ENCODE measurements around the gene PNLIPRP1. TPM values are rescaled to one million over a fixed set of nuclear protein-coding genes. Genes with fewer than 3 reads are reported as not detected.

The PNLIPRP1 gene
- total and polyA plus RNA-seq, 11 donors: 0.08 to 1.5 (median 0.53) TPM; not detected in 6

DNA sequence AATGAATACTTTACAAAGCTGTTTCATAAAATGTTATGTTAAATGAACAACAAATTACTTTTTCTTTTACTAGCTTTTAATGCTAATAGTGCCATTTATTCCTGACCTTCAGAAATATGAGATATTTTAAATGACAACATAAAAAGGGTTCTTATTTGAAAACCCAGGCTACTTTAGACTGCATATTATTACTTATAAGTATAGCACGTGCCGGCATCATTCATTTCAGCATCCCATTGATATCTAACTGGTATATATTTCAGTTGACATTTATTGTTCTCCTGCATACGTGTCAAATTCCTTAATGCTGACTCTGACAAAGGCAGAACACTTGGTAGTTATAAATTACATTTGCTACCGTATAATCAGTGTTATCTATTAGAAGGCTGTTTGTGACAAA is 65.3 kb downstream of the PNLIPRP1 start:
- Histone ChIP-seq H3K4me1 (no peaks in the 10 kb centered on the region), H3K4me3 (no peak overlapping the region), H3K9me3 (peaks cover 0 to 1% (median 0%) of the 10 kb centered on the region in 12 donors), H3K36me3 (no peaks in the 10 kb centered on the region), H3K27me3 (peaks cover 0 to 14% (median 0%) of the 10 kb centered on the region in 9 donors), H3K27ac (no peak overlapping the region)
- ATAC-seq (no peak), DNase-seq (no peak)
- intact Hi-C loops (cut with DNase I): no loop called here
- 74 to 82% (median 76%) methylated on average over 4 of the region's 4 CpGs for WGBS, 4 donors
- TF ChIP-seq POLR2A (IDR thresholded peaks at IDR 0.05): no peak
- TF ChIP-seq, protein P1, sequence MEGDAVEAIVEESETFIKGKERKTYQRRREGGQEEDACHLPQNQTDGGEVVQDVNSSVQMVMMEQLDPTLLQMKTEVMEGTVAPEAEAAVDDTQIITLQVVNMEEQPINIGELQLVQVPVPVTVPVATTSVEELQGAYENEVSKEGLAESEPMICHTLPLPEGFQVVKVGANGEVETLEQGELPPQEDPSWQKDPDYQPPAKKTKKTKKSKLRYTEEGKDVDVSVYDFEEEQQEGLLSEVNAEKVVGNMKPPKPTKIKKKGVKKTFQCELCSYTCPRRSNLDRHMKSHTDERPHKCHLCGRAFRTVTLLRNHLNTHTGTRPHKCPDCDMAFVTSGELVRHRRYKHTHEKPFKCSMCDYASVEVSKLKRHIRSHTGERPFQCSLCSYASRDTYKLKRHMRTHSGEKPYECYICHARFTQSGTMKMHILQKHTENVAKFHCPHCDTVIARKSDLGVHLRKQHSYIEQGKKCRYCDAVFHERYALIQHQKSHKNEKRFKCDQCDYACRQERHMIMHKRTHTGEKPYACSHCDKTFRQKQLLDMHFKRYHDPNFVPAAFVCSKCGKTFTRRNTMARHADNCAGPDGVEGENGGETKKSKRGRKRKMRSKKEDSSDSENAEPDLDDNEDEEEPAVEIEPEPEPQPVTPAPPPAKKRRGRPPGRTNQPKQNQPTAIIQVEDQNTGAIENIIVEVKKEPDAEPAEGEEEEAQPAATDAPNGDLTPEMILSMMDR (IDR thresholded peaks at IDR 0.05): no peak

DNA sequence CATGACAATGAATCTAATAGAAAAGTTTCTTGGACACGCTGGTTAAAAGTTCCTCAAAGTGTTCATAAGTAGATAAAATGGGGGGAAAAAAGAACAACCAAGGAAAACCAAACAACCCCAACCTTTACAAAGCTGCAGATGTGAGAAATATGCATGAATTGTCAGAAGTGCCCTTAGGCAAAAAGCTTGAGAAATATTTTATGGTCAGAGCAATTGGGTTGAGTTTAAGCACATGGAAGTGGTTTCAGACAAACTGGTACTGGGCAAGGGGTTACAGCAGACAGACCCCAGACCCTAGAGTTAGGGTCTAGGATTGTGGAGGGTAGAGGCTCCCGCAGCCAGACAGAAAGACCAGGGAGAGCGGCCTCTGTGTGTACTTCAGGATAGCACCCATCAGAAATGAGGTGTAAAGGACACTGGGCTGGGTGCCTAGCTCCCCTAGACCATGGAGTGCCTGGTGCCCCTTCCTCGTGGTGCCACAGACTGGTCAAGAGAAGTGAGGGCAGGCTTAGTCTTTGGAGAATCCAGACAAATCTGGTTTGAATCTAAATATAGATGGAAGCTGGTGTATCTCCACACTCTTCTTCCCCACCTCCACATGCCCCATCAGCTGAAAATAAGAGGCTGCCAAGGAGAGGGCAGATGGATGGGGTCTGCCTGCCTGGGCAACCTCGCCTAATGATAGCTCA is 67.2 kb downstream of the PNLIPRP1 start:
- TF ChIP-seq, protein P1 (IDR thresholded peaks at IDR 0.05): no peak
- TF ChIP-seq POLR2A (IDR thresholded peaks at IDR 0.05): no peak
- intact Hi-C loops (cut with DNase I): no loop called here
- no peaks in the 10 kb centered on the region for H3K9me3 ChIP-seq
- no peaks in the 10 kb centered on the region for H3K4me1 ChIP-seq
- H3K4me3 ChIP-seq: no peak overlapping the region
- no peaks in the 10 kb centered on the region for H3K36me3 ChIP-seq
- WGBS, 4 donors: 84 to 93% (median 90%) methylated on average over 5 of the region's 5 CpGs
- no peak for DNase-seq
- H3K27me3 ChIP-seq: peaks cover 0 to 20% (median 0%) of the 10 kb centered on the region in 9 donors
- no peak for ATAC-seq
- H3K27ac ChIP-seq: no peak overlapping the region

Other genes starting within 250 kb of the PNLIPRP1 start
- not detected for gene PNLIPRP3, start 163.1 kb upstream of the PNLIPRP1 start, total RNA-seq
- gene PNLIPRP3, start 163.1 kb upstream of the PNLIPRP1 start, polyA plus RNA-seq: not detected
- 1 to 10 TPM in 4 of 9 donors, under 1 TPM in 1, not detected in 4; 0.81 to 2.3 (median 1.7) TPM for gene PNLIP, start 45.0 kb upstream of the PNLIPRP1 start, total RNA-seq
- under 1 TPM in 1 of 2 donors, not detected in 1; 0.07 TPM for gene PNLIP, start 45.0 kb upstream of the PNLIPRP1 start, polyA plus RNA-seq
- under 1 TPM in 1 of 9 donors, not detected in 8; 0.27 TPM for gene PNLIPRP2, start 30.0 kb downstream of the PNLIPRP1 start, total RNA-seq
- gene PNLIPRP2, start 30.0 kb downstream of the PNLIPRP1 start, polyA plus RNA-seq: under 1 TPM in 1 of 2 donors, not detected in 1; 0.04 TPM
- 10 to 100 TPM; 11.0 to 17.0 (median 13.8) TPM for gene HSPA12A, start 151.6 kb downstream of the PNLIPRP1 start, total RNA-seq
- gene HSPA12A, start 151.6 kb downstream of the PNLIPRP1 start, polyA plus RNA-seq: 1 to 10 TPM; 4.7 to 9.0 TPM